HL-60/S4 treated with retinoic acid at 250 ng/mL for 4 days and 3 days (cell line): ENCODE data around the gene KCNK10.

Experiments used
- in situ Hi-C: fragments of 300-500 bp; cut with MboI; formaldehyde crosslinking; loops from 2 replicates; pipeline ENCODE4 v1.7.0; 2022; ENCODE audit warnings: low sequenced_read_pairs

KCNK10 gene

DNA sequence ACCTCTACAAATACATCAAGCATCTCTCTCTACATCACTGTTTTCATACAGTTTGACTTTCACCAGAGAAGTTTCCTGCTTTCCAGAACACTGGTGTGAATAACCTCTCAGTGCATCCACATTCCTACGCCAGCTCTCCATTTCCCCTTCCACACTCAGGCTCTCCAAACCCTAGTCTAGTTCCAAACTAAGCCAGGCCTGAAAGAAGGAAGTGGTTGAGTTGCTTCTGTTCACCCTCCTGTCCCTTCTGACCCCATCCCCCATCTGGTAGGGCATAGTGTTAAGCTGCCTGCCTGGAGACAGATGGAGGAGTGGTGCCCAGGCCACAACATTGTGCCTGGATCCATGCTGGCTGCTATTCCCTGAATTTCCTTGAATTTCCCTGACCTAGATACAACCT is 185.7 kb downstream of the KCNK10 start:
- in situ Hi-C loops: no loop called here
